Esophagus squamous epithelium (tissue), 4 donors: ENCODE results near the gene LARGE1.

ENCODE experiments used
- CTCF ChIP-seq, 6 experiments: fragments of 450-650 bp in 4 of 6; fragments of 200-600 bp in 2 of 6; sonication (generic) in 2 of 6; IDR thresholded peaks; one replicate each; pipeline ENCODE4 v1.5.1; 2016 to 2019; ENCODE audit warnings: antibody characterized with exemption in 6 of 6, mild to moderate bottlenecking in 4 of 6, moderate library complexity in 4 of 6
- POLR2A ChIP-seq, 4 donors: fragments of 450-650 bp; IDR thresholded peaks; one replicate each; pipeline ENCODE4 v1.6.1; 2017; ENCODE audit warnings: antibody characterized with exemption in 4 of 4, mild to moderate bottlenecking in 4 of 4, moderate library complexity in 3 of 4

GRCh38 chr22:33848251-33848650, 72.0 kb downstream of the LARGE1 start:
- TF ChIP-seq CTCF (IDR thresholded peaks at IDR 0.05) (no peak), POLR2A (IDR thresholded peaks at IDR 0.05) (no peak)
